IPS-11a (cell line): ENCODE results near the gene CAPN10.
A peak's percentile ranks its signal among the peaks of the same experiment; 100 is the strongest.

ENCODE experiments used
- H3K4me3 ChIP-seq: one replicate; pipeline ENCODE4 v1.5.1; 2013; ENCODE audit warnings: low read depth, low read length, control low read depth

Gene CAPN10

DNA sequence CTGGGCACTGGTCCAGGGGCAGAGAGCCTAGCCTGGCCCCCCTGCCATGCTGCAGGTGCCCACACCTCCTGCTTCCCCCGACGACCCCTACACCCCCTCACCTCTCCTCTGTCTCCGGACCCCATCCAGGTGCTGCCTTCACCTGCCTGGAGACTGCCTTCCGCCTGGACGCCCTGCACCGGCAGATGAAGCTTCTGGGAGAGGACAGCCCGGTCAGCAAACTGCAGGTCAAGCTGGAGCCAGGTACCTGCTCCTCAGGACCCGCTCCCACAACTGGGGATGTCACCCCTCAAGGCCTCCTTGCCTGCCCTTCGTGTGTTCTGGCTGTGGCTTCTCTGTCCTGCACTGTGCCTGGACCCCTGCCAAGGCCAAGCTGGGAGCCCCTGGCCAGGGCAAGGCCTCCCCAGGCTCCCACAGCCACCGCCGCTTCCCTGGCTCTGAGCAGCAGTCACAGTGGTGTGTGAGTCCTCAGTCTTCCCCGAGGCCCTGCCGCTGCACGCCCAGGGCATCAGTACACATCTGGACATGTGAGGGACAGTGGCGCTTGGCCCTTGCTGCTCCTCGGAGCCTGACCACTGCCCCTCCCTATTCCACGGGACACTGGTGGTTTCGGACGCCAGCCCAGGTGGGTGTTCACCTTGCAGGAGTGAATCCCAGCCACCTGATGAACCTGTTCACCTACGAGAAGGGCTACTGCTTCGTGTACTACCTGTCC is 12.0 kb upstream of the CAPN10 start:
- H3K4me3 ChIP-seq: no peak overlapping the region

DNA sequence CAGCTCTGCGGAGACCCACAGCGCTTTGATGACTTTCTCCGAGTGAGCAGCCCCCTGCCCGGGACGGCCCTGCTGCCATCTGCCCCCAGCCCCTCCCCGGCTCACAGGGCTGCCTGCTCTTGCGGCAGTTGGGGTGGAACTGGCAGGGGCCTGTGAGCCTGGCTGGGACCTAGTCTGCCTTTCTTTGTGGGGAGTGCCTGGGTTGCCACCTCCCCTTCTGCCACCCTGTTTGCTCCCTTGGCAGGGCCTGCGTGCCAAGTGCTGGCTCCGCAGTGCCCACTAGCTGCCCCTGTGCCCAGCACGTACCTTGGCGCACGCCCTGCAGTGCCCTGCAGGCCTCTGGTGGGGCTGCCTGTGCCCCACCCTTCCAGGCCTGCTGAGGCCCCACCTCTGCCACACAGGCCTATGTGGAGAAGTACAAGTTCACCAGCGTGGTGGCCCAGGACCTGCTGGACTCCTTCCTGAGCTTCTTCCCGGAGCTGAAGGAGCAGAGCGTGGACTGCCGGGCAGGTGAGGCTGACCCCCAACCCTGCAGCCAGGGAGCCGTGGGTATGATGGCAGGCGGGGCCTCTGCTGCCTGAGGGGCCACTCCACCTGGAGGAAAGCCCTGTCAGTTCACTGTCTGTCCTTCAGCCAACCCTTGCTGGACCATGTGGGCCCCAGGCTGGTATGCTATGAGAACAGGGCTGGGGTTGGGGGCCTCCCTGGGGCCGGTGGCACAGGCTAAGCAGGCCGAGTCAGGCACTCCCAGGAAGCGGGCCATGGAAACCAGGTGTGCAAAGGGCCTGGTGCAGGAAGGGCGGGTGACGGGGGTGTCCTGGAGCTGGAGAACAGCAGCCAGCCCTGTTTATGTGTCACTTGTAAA is 11.2 kb upstream of the CAPN10 start:
- H3K4me3 ChIP-seq: no peak overlapping the region

DNA sequence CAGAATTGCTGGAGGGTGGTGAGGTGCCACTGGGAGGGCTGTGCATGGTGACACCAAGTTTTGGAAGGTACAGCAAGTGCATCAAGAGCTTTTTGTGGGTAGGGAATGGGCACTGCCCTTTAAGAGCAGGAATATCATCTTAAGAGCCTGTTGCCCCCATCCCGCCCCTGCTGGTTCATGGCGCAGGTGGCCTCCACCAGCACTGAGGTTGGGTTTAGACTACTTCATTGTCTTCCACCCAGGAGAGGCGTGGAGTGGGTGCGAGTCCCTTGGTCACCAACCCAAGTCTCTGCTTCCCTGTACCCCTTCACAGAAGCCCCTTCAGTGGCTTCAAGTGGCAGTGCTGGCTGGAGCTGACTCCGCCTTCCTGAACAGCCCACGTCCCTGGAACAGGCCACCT is 10.5 kb upstream of the CAPN10 start:
- H3K4me3 ChIP-seq: no peak overlapping the region

DNA sequence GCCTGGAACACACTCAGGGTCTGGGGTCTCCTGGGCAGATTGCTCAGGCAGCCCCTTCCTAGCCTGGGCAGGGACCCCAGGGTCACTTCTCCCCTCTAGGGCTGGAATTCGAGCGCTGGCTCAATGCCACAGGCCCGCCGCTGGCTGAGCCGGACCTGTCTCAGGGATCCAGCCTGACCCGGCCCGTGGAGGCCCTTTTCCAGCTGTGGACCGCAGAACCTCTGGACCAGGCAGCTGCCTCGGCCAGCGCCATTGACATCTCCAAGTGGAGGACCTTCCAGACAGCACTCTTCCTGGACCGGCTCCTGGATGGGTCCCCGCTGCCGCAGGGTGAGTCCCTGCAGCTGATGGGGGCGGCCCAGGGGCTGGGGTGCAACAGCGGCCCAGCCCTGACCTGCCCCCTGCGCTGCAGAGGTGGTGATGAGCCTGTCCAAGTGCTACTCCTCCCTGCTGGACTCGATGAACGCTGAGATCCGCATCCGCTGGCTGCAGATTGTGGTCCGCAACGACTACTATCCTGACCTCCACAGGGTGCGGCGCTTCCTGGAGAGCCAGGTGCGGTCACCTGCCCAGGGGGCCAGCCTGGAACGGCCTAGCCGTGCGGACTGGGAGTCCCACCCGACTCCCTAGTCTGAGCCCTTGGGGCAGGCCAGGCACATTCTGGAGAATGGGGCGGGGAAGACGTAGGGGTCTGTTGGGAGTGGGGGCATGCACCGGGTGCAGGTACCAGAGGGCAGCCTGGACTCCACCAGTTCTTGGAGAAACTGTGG is 9.9 kb upstream of the CAPN10 start:
- no peak overlapping the region for H3K4me3 ChIP-seq

DNA sequence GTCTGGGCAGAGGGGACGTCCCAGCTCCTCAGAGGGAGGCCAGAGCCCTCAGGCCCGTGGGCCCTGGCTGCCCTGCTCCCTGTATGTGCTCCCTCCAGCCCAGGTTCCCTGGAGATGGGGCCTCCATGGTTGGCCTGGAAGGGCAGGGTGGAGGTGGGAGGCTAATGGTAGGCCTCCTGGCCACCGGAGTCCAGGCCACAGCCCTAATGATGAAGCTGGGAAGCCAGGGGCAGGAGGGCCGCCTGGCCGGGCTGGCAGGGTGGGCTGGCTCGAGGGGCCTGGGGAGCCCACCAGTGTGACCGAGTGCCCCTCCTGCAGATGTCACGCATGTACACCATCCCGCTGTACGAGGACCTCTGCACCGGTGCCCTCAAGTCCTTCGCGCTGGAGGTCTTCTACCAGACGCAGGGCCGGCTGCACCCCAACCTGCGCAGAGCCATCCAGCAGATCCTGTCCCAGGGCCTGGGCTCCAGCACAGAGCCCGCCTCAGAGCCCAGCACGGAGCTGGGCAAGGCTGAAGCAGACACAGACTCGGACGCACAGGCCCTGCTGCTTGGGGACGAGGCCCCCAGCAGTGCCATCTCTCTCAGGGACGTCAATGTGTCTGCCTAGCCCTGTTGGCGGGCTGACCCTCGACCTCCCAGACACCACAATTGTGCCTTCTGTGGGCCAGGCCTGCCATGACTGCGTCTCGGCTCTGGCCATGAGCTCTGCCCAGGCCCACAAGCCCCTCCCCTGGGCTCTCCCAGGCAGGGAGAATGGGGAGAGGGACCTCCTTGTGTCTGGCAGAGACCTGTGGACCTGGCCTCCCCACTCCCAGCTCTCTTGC is 9.0 kb upstream of the CAPN10 start:
- no peak overlapping the region for H3K4me3 ChIP-seq

DNA sequence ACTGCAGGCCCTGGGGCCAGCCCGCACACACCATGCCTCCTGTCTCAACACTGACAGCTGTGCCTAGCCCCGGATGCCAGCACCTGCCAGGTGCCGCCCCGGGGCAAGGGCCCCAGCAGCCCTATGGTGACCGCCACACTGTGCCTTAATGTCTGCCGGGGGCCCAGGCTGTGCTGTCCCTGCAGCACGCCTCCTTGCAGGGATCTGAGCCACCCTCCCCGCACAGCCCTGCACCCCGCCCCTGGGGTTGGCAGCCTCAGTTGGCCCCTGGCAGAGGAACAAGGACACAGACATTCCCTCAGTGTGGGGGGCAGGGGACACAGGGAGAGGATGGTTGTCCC is 8.5 kb upstream of the CAPN10 start:
- no peak overlapping the region for H3K4me3 ChIP-seq

DNA sequence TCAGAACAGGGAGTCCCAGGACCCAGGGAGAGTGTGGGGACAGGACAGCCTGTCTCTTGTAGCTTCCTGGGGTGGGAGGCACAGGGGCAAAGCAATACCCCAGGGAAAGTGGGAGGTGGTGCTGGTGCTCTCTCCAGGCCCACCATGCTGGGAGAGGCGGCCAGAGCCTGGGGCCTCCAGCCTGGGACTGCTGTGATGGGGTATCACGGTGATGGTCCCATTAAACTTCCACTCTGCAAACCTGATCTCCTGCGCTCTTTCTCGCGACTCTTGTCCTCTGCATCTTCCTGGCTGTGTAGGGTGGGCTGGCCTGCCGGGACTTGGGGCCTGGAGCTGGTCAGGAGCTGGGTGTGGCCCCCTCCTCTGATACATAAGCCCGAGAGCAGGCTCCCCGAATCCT is 8.0 kb upstream of the CAPN10 start:
- H3K4me3 ChIP-seq: no peak overlapping the region

DNA sequence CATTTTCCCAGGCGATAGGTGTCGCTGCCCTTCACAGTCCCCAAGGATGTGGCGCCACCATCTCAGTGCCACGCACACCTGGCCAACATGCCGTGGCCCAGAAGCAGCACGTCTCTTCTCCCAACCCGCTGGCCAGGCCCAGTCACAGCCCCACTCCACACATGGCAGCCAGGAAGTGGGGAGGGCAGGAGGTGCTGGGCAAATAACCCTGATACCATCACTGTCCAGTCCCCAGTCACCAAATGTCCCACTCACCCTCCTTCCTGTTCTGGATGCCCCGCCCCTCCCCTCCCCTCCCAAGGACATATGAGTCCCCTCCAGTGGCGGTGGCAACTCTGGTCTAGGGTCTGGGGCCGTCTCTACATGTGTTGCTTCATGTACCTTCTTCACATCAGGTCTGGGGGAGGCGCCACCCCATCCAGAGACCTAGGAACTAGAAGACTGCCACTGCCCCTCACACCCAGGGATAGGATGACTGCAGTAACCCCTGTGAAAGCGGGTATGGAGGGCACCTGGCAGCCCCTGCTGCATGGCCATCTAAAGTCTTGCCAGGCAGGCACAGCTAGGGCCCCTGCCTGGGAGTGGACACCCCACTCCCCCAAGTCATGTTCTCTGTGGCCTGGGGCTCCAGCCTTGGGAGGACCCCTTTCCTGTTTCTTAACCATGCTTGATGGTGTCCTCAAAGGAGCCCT is 7.3 kb upstream of the CAPN10 start:
- no peak overlapping the region for H3K4me3 ChIP-seq

DNA sequence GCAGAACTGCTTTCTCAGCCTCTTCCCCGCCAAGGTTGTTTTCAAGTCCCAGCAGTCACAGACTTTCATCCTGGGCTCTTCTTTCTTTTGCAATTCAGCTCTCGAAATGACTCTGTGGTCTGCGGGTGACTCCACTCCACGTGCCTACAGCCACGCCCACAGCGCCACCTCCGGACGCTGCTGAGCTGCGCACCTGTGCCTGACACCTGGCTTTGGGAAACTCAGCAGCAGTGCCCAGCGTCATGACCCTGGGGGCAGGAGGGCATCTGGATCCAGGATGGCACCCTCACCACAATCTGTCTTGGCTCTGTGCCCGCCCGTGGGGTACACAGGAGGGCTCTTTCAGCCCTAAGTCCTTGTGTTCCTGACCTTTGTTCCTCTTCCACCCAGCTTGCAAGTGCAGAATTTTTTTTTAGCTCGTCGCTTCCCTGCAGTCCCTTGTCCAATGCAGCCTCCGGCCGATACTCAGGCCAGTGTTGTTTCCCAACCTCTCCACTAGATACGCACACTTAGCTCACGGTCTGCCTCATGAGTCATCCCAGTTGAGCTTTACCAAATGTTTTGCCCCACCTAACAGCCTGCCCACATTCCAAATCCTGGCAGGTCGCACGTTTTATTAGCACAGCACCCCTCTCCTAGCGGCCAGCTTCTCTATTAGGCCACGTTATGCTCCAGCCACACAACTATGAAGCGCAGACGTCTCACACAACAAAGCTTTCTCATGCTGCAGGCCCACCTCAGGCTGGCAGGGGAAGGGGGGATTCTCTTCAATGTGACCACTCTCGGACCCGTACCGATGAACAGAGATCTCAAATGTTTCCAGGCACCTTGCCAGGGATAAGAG is 6.5 kb upstream of the CAPN10 start:
- H3K4me3 ChIP-seq: no peak overlapping the region

DNA sequence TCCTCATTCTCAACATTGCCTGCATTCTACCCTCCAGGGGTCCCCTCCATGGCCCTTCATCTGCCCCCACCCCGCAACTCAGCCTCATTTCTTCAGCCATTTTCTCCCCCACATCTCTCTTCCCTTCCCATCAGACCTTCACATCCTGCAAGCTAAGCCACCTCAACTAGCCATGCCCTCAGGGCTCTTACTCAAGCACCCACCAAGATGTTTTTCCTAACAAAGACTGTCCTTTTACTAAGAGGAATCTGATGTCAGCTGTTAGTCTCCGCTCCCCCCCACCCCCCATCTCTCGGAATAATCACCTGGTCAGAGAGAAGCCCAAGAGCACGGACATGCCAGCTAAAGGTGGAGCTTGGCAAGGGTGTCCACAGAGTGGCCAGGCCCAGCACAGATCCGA is 4.7 kb upstream of the CAPN10 start:
- H3K4me3 ChIP-seq: no peak overlapping the region

DNA sequence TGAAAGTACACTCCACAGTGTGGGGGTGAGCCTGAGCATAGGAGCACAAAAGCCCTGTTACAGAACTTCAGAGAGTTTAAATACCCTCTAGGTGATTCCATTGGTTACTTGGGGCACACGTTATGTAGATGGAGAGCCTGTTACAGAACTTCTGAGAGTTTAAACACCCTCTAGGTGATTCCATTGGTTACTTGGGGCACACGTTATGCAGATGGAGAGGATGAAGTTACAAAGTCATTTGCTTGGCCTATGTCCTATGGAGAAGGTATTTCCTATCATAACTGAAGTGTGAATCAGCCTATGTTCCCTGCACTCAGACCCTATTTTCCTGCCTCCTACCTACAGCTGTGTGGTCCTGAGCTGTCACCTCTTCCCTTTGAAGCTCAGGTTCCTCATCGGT is 3.8 kb upstream of the CAPN10 start:
- no peak overlapping the region for H3K4me3 ChIP-seq

DNA sequence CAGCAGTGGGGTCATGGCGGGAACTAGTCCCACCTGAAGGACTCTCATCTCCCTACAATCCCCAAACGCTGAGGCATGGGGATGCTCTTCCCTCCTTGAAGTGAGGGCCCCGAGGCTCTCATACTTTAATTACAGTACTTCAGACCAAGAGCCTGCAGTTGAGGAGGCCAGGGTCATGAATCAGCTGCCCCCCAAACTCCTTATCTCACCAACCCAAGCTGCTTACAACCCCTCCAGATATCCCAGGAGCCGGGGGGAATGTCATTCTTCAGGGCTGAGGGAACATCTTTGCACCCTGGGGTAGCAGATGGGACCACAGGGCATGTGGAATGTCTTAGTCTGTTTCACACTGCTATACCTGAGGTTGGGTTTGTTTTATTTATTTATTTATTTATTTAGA is 2.8 kb upstream of the CAPN10 start:
- no peak overlapping the region for H3K4me3 ChIP-seq

DNA sequence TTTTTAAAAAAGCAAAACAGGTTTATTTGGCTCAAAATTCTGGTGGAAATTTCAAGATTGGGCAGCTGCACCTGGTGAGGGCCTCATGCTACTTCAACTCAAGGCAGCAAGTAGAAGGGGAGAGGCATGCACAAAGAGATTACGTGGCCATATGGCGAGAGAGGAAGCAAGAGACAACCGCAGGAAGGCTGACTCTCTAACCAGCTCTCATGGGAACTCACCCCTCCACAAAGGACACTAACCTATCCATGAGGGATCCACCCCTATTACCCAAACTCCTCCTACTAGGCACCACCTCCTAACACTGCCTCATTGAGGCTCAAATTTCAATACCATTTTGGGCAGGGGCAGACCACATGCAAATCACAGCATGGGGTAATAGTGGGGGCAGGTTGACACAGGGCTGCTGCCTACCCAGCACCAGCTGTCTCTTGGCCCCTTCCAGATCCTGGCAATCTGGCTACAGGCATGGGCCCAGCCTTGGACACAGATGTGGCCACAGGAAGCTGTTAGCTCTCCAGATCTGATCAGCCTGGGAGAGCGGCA is 2.0 kb upstream of the CAPN10 start:
- no peak overlapping the region for H3K4me3 ChIP-seq

DNA sequence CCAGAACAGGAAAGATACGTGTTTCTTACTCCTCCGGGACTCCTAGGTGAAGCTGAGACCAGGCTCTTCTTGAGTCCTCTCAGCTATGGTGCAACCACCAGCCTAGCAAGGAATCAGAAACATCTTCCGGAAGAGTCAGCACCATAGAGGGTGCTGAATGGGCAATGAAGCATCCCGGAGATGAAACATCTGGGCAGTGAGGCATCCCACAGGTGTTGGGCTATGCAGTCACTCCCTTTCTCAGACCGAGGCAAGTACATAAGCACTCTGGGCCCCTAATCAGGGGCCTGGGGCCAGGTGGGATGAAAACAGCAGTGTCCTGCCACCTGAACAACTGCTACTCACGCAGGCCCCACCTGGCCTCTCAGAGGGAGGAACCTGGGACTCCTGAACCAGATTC is 1.4 kb upstream of the CAPN10 start:
- H3K4me3 ChIP-seq: peak overlapping the region; percentile 93

DNA sequence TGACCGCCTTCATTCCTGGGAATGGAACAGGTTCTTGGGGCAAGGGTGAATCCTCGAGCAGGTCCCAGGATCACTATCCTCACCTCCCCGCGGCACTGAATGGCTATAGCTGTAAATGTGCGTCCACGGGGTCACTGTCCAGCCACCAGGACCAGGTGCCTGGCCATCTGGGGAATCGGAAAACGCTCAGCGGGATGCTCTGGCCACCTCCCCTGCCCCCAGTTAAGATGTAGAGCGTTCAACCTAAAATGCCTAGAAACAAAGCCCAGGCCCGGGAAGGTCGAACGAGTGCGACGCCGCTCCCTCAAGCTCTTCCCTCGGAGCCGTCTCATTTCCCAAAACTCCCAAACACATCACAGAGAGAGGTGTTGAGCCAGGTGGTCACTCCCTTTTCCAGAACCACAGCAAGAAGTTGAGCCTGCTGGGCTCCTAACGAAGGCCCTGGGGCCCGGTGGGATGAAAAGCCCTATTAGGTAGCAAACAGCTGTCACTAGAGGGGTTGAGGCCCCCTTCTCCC is 795 bp upstream of the CAPN10 start:
- H3K4me3 ChIP-seq: peak overlapping the region; percentile 93

DNA sequence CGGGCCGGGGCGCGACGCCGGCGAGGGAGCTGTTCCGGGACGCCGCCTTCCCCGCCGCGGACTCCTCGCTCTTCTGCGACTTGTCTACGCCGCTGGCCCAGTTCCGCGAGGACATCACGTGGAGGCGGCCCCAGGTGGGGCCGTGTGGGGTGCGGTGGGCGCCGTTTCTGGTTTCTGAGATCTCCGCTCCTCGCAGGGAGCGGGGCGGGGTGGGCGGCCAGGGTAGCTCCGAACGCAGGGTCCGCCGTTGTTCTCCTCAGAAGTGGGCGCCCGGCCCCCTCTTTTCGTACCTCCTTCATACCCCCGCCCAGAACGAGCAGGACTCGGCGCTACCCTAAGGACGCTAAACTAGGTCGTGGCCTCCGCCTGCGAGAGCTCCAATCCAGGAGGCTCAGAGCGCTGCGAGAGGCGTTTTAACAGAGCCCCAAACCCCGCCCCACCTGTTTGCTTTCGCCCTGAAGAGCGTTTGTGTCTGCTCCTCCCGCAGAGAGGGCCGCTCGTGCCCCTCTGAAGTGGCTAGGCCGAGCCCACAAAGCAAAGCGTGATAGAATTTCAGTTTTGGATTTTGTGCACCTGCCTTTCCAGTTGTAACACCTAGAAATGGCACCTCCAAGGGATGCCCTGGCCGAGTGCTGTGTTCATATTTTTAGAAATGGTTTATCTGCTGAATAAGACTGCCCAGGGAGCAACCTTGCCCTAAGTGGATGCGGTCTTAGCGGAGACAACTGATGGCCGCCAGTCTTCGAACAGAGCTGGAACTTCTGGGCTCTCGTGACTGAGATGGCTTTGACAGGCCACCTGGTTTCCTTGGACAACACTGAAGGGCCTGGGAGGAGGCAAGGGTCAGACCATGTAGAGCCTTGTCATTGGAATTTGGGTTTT is 626 bp downstream of the CAPN10 start:
- peak overlapping the region; percentile 93 for H3K4me3 ChIP-seq

DNA sequence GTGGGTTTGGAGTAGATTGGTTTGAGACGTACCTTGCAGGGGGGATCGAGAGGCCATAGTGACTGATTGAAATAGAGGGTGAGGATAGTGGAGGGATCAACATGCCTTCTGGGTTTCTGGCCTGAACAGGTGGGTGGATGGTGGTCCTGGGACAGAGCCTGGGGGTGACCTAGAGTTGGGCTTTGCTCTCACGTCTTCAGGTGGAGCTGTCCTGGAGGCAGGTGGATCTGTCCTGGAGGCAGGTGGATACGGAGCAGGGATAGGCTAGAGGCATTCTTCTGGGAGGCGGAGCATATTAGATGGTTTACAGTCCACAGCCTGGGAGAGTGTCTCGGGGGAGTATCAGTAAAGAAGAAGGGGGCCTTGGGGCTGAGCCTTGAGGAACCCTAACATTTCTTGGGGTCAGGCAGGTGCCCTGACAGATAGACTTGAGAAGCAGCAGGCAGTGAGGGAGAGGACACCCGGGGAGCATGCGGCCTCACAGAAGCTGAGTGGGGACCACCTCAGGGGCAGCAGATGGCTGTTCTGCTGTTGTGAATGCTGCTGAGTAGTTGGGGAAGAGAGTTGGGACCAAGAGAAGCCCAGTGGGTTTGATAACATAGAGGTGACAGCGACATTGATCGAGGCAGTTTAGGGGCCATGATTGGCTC is 1.6 kb downstream of the CAPN10 start:
- no peak overlapping the region for H3K4me3 ChIP-seq
